Psoas muscle (tissue), 8 donors: Measurements from ENCODE around the gene ADCY5. TPM values are rescaled to one million over a fixed set of nuclear protein-coding genes. Genes with fewer than 3 reads are reported as not detected.

Experiments used
- ATAC-seq, 4 donors: fragments of 200-7000 bp; cut with Tn5 transposase; one replicate each; pipeline ENCODE4 v1.9.1; 2020; ENCODE audit warnings: moderate library complexity in 3 of 4, mild to moderate bottlenecking in 2 of 4
- DNase-seq, 2 donors: peaks; one replicate each; pipeline ENCODE4 v3.0.0-alpha.2; 2020
- H3K27ac ChIP-seq: fragments of 200-600 bp; one replicate; pipeline ENCODE4 v1.8.0; 2022
- H3K27me3 ChIP-seq, 3 donors: fragments of 200-600 bp in 1 of 3; one replicate each; pipeline versions ENCODE4 v1.6.1 to v1.8.0; 2013 to 2022; ENCODE audit warnings: low read length in 2 of 3, mild to moderate bottlenecking in 2 of 3, moderate library complexity in 1 of 3; ENCODE audit not compliant: insufficient read depth in 3 of 3
- H3K36me3 ChIP-seq, 2 donors: fragments of 200-600 bp in 1 of 2; one replicate each; pipeline versions ENCODE4 v1.6.1 to v1.8.0; 2013 to 2022; ENCODE audit warnings: low read depth in 1 of 2, mild to moderate bottlenecking in 1 of 2, moderate library complexity in 1 of 2; ENCODE audit not compliant: insufficient read depth in 1 of 2
- H3K4me1 ChIP-seq: fragments of 200-600 bp; one replicate; pipeline ENCODE4 v1.8.0; 2022
- H3K4me3 ChIP-seq: fragments of 200-600 bp; one replicate; pipeline ENCODE4 v1.8.0; 2022; ENCODE audit warnings: mild to moderate bottlenecking
- H3K9me3 ChIP-seq: fragments of 200-600 bp; one replicate; pipeline ENCODE4 v1.8.0; 2022
- WGBS, 3 donors: extraction: QIAGEN DNeasy Blood & Tissue Kit; methylation state at CpG; one replicate each; pipeline versions ENCODE4 v1.1.6 to v1.1.7; 2013; 5-methylcytosine and 5-hydroxymethylcytosine counted together
- intact Hi-C, 2 donors: fragments of 100-400 bp; cut with DNase I; formaldehyde crosslinking; loops; one replicate each; pipeline versions ENCODE4 v1.11.0 to v1.14.2; 2022
- polyA plus RNA-seq, 3 donors: library from polyadenylated mRNA; stranded (reverse); fragments of 200-250 nt; gene quantifications; one replicate each; pipeline ENCODE4 v1.2.3, GENCODE V29; 2013
- total RNA-seq, 4 donors: library from RNA; stranded (reverse); fragmentation: NEBNext Ultra II Directional in 2 of 4; extraction: Animal tissue kit (Norgen Biotek cat#: 25700) in 2 of 4; gene quantifications; one replicate each; pipeline versions ENCODE4 v1.2.1 to v1.2.4, GENCODE V29; 2021 to 2023
- TF ChIP-seq, protein P1 (sequence below): fragments of 200-600 bp; IDR thresholded peaks from one replicate; pipeline ENCODE4 v1.8.0; 2022; ENCODE audit warnings: antibody characterized with exemption
- donor health status: healthy with polysubstance abuse.
- donor health status: DM: no; HTN: no; CAD: no; lungs with moderate emphysema.
- donor health status: Bipolar disorder and iron deficiency.
- donor health status: healthy.
- donor health status: DM: yes; HTN: yes; CAD: no.
- donor health status: DM: no; HTN: no; CAD: no.
- donor health status: DM: no; HTN: no; CAD: no.
- donor health status: DM: yes; HTN: yes; CAD: no.

The ADCY5 gene
- total and polyA plus RNA-seq, 7 donors = 1.0 to 4.4 (median 1.6) TPM

DNA sequence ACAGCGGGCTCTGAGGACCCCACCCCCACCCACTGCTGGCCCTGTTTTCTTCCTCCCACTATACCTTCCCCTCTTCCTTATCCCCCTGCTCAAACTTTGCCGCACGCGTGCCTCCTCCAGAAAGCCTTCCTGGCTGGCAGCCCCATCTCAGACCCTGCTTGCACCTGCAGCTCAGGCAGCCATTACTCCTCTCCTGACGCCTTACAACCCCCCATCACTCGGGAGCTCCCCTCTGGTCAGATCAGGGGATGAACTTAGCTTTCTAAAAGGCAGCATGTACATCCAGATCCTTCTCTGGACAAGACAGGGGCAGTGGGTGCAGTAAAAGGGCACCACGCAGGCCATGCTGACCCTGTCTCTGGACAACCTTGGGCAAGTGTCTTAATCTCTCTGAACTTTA lies 152.6 kb downstream of the ADCY5 start:
- no peaks in the 10 kb centered on the region for H3K27me3 ChIP-seq
- no peaks in the 10 kb centered on the region for H3K4me1 ChIP-seq
- 88 to 93% (median 89%) methylated on average over 7 of the region's 7 CpGs for WGBS, 3 donors
- H3K4me3 ChIP-seq = no peak overlapping the region
- H3K9me3 ChIP-seq = no peaks in the 10 kb centered on the region
- H3K36me3 ChIP-seq = no peaks in the 10 kb centered on the region
- intact Hi-C loops = no loop called here
- TF ChIP-seq, protein P1, sequence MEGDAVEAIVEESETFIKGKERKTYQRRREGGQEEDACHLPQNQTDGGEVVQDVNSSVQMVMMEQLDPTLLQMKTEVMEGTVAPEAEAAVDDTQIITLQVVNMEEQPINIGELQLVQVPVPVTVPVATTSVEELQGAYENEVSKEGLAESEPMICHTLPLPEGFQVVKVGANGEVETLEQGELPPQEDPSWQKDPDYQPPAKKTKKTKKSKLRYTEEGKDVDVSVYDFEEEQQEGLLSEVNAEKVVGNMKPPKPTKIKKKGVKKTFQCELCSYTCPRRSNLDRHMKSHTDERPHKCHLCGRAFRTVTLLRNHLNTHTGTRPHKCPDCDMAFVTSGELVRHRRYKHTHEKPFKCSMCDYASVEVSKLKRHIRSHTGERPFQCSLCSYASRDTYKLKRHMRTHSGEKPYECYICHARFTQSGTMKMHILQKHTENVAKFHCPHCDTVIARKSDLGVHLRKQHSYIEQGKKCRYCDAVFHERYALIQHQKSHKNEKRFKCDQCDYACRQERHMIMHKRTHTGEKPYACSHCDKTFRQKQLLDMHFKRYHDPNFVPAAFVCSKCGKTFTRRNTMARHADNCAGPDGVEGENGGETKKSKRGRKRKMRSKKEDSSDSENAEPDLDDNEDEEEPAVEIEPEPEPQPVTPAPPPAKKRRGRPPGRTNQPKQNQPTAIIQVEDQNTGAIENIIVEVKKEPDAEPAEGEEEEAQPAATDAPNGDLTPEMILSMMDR = no peak
- ATAC-seq (no peak), DNase-seq (no peak)
- H3K27ac ChIP-seq = no peak overlapping the region

DNA sequence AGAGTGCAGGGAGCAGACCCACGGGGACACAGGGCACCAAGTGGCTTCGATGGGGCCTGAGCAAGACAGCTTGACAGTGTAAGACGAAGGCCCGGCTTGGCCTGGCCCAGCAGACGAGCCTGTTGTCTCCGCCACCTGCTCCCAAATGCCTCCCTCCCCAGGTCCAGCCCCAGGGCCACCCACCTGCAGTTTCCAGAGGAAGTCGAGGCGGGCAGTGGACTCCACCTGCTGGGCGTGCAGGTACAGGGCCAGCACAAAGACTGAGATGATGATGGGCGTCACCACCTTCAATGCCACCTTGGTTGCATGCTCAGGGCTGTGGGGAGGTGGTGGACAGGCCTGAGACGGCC lies 153.0 kb downstream of the ADCY5 start:
- 65 to 67% (median 66%) methylated on average over 10 to 11 of the region's 11 CpGs for WGBS, 3 donors
- TF ChIP-seq, protein P1 = no peak
- Histone ChIP-seq H3K4me3 (no peak overlapping the region), H3K36me3 (no peaks in the 10 kb centered on the region), H3K27ac (no peak overlapping the region), H3K9me3 (no peaks in the 10 kb centered on the region), H3K27me3 (no peaks in the 10 kb centered on the region), H3K4me1 (no peaks in the 10 kb centered on the region)
- intact Hi-C loops = no loop called here
- DNase-seq = peak in 1 of 2 donors; percentile 30
- ATAC-seq = no peak

DNA sequence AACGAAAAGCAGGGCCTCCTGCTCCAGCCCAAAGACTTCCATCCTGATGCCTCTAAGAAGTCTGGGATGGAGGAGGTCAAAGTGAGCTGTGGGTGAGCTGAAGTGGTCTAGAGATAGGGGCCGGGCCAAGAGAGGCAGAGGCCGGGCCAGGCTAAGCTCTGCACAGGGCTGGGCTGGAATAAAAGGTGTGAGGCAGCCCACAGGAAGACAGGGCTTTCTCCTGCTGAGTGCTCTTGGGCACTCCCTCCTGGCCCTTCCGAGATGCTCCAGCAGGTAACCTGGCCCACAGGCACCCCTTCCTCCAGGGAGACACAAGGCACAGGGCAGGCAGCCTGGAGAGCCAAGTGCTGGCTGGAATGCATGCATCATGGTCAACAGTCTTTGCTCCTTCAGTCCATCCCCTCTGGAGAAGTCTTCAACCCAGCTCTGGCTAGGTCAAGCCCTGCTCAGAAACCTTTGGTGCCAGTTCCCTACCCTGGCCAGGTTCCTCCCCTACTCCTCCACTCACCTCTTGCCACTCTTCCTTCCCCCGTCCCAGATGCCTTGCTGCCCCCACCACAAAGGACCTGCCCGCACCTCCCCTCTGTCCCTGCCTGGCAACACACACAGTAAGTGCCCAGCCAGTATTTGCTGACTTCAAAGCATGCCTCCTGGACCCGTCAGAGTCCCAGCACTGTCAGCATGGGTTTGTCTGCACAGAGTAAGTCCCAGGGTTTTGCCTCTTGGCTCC lies 153.6 kb downstream of the ADCY5 start:
- DNase-seq = peak in 1 of 2 donors; percentile 23
- Histone ChIP-seq H3K27me3 (no peaks in the 10 kb centered on the region), H3K27ac (no peak overlapping the region), H3K4me3 (no peak overlapping the region), H3K36me3 (no peaks in the 10 kb centered on the region), H3K4me1 (no peaks in the 10 kb centered on the region), H3K9me3 (no peaks in the 10 kb centered on the region)
- no peak for ATAC-seq
- TF ChIP-seq, protein P1 = no peak
- 64 to 66% (median 66%) methylated on average over 7 of the region's 7 CpGs for WGBS, 3 donors
- intact Hi-C loops = no loop called here

DNA sequence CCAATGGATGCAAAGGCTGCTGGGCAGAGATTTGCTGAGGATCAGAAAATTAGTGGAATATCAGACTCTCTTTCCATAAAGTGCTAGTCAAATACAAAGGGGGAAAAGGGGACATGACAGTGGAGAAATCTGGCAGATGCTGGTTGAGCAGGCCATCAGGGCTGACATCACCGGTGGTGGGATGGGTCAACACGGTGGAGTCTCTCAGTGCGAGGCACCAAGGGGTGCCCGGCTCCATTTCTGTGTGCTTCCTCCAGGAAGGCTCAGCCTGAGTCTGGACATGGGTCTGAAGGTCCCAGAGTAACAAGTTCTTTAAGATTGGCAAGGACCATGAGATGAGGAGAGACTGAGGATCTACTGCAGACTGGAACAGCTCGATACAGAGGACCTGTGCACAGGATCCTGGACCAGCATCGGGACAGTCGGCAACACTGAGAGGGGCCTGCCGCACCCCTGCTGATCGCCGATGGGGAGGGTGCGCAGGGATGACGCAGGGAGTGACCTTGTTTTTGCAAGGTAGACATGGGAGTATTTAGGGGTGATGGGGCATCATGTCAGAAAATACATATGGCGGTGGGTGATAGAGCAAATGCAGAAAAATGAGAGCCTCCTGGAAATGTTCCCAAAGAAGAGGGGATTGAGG lies 154.5 kb downstream of the ADCY5 start:
- DNase-seq (peak in 1 of 2 donors; percentile 30), ATAC-seq (no peak)
- Histone ChIP-seq H3K36me3 (no peaks in the 10 kb centered on the region), H3K4me1 (no peaks in the 10 kb centered on the region), H3K27me3 (no peaks in the 10 kb centered on the region), H3K4me3 (no peak overlapping the region), H3K27ac (no peak overlapping the region), H3K9me3 (no peaks in the 10 kb centered on the region)
- TF ChIP-seq, protein P1 = no peak
- 86 to 91% (median 91%) methylated on average over 13 of the region's 13 CpGs for WGBS, 3 donors
- intact Hi-C loops = no loop called here
